ENCODE measurements around the gene PMEPA1.

- TF ChIP-seq REST (tag by site-specific recombination; IDR thresholded peaks at IDR 0.05) (no peak), CTCF (tag by site-specific recombination; IDR thresholded peaks at IDR 0.05) (no peak), TSHZ1 (tag by site-specific recombination; IDR thresholded peaks at IDR 0.05; ENCODE audit: borderline replicate concordance) (no peak)
Measured at GRCh38 chr20:57712851-57713504, 3.2 kb upstream of the PMEPA1 start.
